GM18520 (cell line): ENCODE measurements around the gene THRB.
A peak's percentile ranks its signal among the peaks of the same experiment; 100 is the strongest.

Experiments
- ATAC-seq: cut with Tn5 transposase; IDR thresholded peaks from one replicate; pipeline ENCODE4 v1.9.1; 2021; ENCODE audit not compliant: unreplicated experiment

THRB gene

GRCh38 chr3:24237971-24238706 lies 256.5 kb downstream of the THRB start:
- peak; percentile 63 for ATAC-seq

- no peak for ATAC-seq
These were observed 259.5 kb downstream of the THRB start for GRCh38 chr3:24235121-24235520.

DNA sequence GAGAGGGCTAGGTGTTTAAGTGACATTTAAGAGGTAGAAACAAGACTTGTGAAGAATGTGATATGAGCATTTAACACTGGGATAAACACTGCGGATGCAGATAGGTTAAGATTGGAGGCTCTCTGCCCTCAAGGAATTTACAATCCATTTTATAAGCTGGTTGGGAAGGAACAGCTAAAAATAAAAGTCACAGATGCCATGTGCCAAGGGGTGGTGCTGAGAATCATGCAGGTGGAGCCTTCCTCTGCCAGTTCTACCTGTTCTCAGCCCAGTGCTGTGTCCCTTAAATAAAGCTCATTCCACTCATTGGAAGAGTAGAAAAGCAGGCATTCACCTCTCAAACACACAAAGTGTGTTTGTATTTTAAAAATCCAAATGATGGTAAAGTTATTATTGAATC lies 261.9 kb downstream of the THRB start:
- no peak for ATAC-seq

- no peak for ATAC-seq
These were observed 265.0 kb downstream of the THRB start for GRCh38 chr3:24229468-24230221.

- ATAC-seq = no peak
These were observed 267.0 kb downstream of the THRB start for GRCh38 chr3:24227635-24228034.

- no peak for ATAC-seq
These were observed 268.3 kb downstream of the THRB start for GRCh38 chr3:24226397-24226796.

GRCh38 chr3:24225385-24225950 lies 269.2 kb downstream of the THRB start:
- no peak for ATAC-seq

DNA sequence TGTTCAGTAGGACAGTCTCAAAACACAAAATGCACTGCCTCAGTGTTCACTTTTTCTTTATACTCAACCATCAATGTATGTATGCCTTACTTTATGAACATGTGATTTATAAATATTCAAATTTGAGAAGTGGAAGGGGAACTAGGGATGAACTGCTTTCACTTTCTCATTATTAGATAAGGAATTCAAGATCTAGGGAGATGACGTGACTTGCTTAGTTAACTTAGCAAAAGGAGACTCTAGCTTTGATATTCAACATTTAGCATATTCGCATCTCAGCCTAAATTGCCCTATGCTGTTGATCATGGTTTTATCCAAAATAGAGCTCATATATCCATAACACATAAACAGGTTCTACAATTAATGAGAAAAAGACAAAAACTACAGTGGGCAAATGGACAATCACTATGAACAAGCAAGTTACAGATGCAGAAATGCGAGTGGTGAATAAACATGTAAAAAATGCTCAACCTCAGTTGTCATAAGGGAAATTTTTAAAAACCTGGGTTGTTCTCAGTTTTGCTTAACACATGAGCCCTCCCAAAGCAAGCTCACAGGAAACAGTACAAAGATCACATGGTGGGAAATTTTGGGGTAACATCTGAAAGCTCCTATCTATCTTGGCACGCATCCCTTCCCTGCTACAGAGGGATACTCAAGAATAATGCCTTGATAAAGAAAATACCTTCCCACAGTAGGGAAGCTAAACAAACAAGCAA lies 269.8 kb downstream of the THRB start:
- ATAC-seq = no peak

GRCh38 chr3:24222165-24222805 lies 272.4 kb downstream of the THRB start:
- ATAC-seq = no peak

DNA sequence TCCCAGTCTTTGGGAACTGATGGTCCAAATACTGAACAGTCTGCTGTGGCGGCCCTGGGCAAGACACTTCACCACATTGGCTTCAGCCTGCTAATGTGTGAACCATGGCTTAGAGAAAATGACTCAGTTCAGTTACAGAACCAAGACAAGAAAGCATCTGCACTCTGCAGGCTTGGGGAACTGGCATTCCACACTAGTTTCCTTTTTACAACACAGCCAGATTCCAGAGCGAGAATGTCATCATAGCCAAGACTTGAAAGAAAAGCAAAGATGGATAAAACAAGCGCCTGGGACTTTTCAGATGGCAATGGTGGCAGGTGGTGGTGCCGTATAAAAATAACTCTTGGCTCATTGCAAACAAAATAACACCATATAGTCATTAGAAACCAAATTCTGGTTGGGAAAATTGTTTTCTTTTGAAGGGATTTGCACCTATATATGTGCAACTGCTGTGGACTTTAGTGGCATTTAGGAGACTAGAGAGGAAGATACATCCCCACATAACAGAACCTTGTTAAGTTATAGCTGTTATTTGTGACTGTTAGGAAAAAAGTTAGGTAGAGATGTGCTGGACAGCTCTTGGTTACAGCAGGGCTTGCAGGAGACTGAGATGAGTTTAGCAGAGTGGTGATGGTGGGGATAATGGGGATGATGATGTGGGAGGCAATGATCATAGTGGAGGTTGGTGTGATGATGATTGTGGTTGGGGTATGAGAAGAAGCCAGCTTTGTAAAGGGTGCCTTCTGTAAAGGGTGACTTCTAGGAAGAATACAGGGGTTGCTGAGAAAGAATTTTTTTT lies 273.6 kb downstream of the THRB start:
- ATAC-seq = peak; percentile 47

DNA sequence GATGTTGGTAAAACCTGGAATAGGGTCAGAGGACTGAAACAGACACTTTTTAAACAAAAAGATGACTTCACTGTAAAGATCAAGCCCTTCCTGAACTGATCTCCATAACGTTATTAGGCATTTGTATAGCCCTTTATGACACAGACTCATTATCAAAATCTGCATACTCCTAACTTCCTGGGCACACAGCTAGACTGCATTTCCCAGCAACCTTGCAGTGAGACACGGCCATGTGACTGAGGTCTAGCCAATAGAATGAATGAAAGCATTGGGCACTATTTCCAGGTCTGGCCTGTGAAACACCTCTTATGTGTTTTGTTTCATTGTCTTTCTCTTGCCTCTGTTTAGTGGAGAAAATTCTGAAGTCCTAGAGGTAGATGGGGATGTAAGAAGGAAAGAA lies 279.1 kb downstream of the THRB start:
- no peak for ATAC-seq

DNA sequence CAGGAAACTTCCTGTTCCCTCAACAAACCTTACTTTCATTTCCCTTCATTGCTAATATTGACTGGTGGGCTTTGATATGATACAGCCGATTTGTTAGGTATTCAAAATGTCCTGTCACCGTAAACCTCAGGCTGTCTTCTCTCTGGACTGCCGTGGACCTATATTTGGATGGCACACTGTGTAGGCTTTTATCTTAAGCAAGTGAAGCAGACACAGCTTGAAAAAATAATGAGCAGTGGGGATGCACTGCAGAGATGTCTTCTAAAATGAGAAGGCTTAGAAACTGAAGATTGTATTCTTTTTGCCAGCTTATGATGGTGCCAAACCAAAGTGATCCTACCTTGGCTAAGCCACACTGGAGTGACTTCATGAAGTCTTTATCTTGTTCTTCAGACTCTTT lies 283.3 kb downstream of the THRB start:
- no peak for ATAC-seq

GRCh38 chr3:24202071-24202470 lies 292.6 kb downstream of the THRB start:
- no peak for ATAC-seq

- no peak for ATAC-seq
These were observed 293.3 kb downstream of the THRB start for GRCh38 chr3:24201301-24201700.

GRCh38 chr3:24199775-24200247 lies 294.8 kb downstream of the THRB start:
- ATAC-seq = no peak

GRCh38 chr3:24199300-24199699 lies 295.4 kb downstream of the THRB start:
- ATAC-seq = no peak

DNA sequence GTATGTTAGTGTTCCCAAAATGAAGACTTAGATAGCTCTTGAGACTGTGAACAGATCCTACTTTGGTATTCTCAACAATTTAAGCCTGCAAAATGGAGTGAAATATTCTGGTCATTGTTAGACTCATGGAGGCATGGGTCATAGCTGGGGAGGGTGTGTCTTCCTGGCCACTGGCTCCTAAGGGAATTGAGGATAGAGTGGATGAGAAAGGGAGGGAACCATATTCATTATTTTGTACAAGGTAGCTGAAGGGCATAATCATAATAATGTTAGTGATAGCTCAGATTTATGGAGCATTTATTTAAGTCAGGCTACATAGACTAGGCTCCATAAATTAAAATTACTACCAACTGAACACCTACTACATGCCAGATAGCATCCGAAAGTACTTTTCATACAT lies 295.9 kb downstream of the THRB start:
- no peak for ATAC-seq

- ATAC-seq = no peak
These were observed 296.8 kb downstream of the THRB start for GRCh38 chr3:24197809-24198208.

DNA sequence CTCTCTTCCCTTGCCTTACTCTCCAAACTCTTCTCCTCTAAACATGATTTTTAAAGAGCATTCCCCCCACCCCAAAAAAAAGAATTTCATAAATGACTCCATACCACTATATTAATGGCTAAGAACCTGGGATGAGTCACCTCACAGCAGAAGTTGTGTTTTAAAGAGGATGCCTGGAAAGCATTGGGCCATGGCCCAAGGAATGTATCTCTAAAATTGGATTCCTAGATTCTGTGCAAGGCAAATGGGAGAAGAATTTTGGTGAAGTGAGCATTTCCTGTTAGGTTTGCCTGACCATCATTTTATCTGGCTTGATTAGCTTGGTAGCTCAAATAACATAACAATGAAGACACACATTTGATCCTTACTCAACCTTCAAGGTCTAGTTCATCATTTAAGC lies 298.1 kb downstream of the THRB start:
- no peak for ATAC-seq
